HepG2 (cell line): ENCODE results near the gene FNDC10. TPM values are rescaled to one million over a fixed set of nuclear protein-coding genes. Genes with fewer than 3 reads are reported as not detected.
"Not testable (repeated sequence)": the region's sequence is repeated elsewhere in the genome, so short reads cannot be mapped to it uniquely, and the experiment has no call there.

Experiments
- ATAC-seq: fragments of 200-7000 bp; cut with Tn5 transposase; 3 replicates; pipeline ENCODE4 v1.9.1; 2020; ENCODE audit warnings: mild to moderate bottlenecking, moderate library complexity
- BruUV-seq: library from RNA; stranded (reverse); fragments of 400-500 nt; replicated peaks from 2 replicates; lab custom pipeline; 2021; lab: Mats Ljungman, UMichigan
- CTCF ChIA-PET: fragments of 300-600 bp; formaldehyde crosslinking; extraction: SDS; loops from one replicate; lab custom pipeline; 2021; ENCODE audit warnings: low total read pairs, inconsistent platforms, low intra/inter-chr PET ratio; lab: Yijun Ruan, JAX
- POLR2A ChIA-PET: fragments of 350-600 bp; sonication (Branson Sonifier 250); formaldehyde crosslinking; loops from one replicate; lab custom pipeline; 2020; ENCODE audit warnings: antibody characterized with exemption, inconsistent platforms; lab: Yijun Ruan, JAX
- DNase-seq: peaks from one replicate; pipeline ENCODE4 v3.0.0-alpha.2; 2015; ENCODE audit warnings: low spot score
- FAIRE-seq: peaks from 3 replicates; lab custom pipeline; 2011; peaks lifted over from hg19 to GRCh38; lab: Jason Lieb, UNC
- H2AFZ ChIP-seq: one replicate; pipeline ENCODE4 v1.6.1; 2011; ENCODE audit warnings: low read length, inconsistent platforms
- H3K27ac ChIP-seq: fragments of 300-600 bp; 3 replicates; pipeline ENCODE4 v1.8.0; 2011; ENCODE audit warnings: mixed run types, mild to moderate bottlenecking, mixed read lengths, low read length, inconsistent platforms; ENCODE audit not compliant: insufficient read depth; ENCODE audit errors: extremely low read length
- H3K27me3 ChIP-seq, 2 experiments: fragments of 200-600 bp in 1 of 2; 2 replicates in 1 of 2; 3 replicates in 1 of 2; pipeline versions ENCODE4 v1.6.0 to v1.8.0; 2011; ENCODE audit warnings: low read length in 2 of 2, mild to moderate bottlenecking in 2 of 2, moderate library complexity in 2 of 2, inconsistent platforms in 1 of 2; ENCODE audit not compliant: insufficient read depth in 2 of 2, control insufficient read depth in 1 of 2
- H3K36me3 ChIP-seq, 2 experiments: fragments of 200-600 bp in 1 of 2; replicated peaks in 1 of 2; 2 replicates in 1 of 2; 3 replicates in 1 of 2; pipeline versions ENCODE4 v1.5.1 to v1.8.0; 2011; ENCODE audit warnings: low read length in 2 of 2, inconsistent platforms in 1 of 2; ENCODE audit not compliant: insufficient read depth in 2 of 2, control insufficient read depth in 1 of 2
- H3K4me1 ChIP-seq: 2 replicates; pipeline ENCODE4 v1.5.1; 2012; ENCODE audit warnings: low read length, inconsistent platforms; ENCODE audit not compliant: insufficient read depth
- H3K4me2 ChIP-seq: 2 replicates; pipeline ENCODE4 v1.6.0; 2011; ENCODE audit warnings: low read depth, low read length, inconsistent platforms
- H3K4me3 ChIP-seq, 3 experiments: fragments of 200-600 bp in 1 of 3; sonication (generic), shearing (Covaris generic) in 1 of 3; replicated peaks in 1 of 3; 2 replicates each; pipeline ENCODE4 v1.5.1; 2011 to 2016; ENCODE audit warnings: low read length in 3 of 3, inconsistent platforms in 2 of 3, low read depth in 2 of 3, mild to moderate bottlenecking in 2 of 3, control low read depth in 1 of 3, mixed read lengths in 1 of 3; ENCODE audit not compliant: insufficient read depth in 1 of 3
- H3K79me2 ChIP-seq: one replicate; pipeline ENCODE4 v1.6.1; 2011; ENCODE audit warnings: low read length, inconsistent platforms; ENCODE audit not compliant: insufficient read depth
- H3K9ac ChIP-seq: 2 replicates; pipeline ENCODE4 v1.6.0; 2011; ENCODE audit warnings: mild to moderate bottlenecking, low read depth, low read length, inconsistent platforms; ENCODE audit not compliant: insufficient read depth
- H3K9me3 ChIP-seq: 2 replicates; pipeline ENCODE4 v1.5.1; 2012; ENCODE audit warnings: mild to moderate bottlenecking, low read length
- H4K20me1 ChIP-seq: 2 replicates; pipeline ENCODE4 v1.6.0; 2011; ENCODE audit warnings: inconsistent platforms, mild to moderate bottlenecking, low read length, moderate library complexity; ENCODE audit not compliant: insufficient read depth
- ATRX ChIP-seq: sonication (generic); formaldehyde crosslinking; IDR thresholded peaks from 2 replicates; pipeline ENCODE4 v1.4.0; 2020; ENCODE audit warnings: missing genetic modification reagents, borderline replicate concordance
- HOMEZ ChIP-seq: IDR thresholded peaks from 2 replicates; pipeline ENCODE4 v1.6.1; 2016; ENCODE audit warnings: low read depth
- MNT ChIP-seq: fragments of 450-650 bp; IDR thresholded peaks from 2 replicates; pipeline ENCODE4 v1.6.1; 2016
- ZBTB38 ChIP-seq: sonication (generic); formaldehyde crosslinking; IDR thresholded peaks from 2 replicates; pipeline ENCODE4 v1.5.1; 2020; ENCODE audit warnings: mild to moderate bottlenecking, missing genetic modification reagents
- ZNF687 ChIP-seq: sonication (generic); formaldehyde crosslinking; IDR thresholded peaks from 2 replicates; pipeline ENCODE4 v1.5.1; 2020; ENCODE audit warnings: mild to moderate bottlenecking, missing genetic modification reagents, moderate library complexity
- WGBS: methylation state at CpG from one replicate; pipeline ENCODE4 v1.1.6; 2017; ENCODE audit warnings: low lambda C conversion rate; 5-methylcytosine and 5-hydroxymethylcytosine counted together
- in situ Hi-C: cut with HindIII; loops from 2 replicates; pipeline ENCODE4 v1.10.0; 2017; ENCODE audit warnings: low pct_unique_long_range_greater_than_20kb; ENCODE audit not compliant: extremely low pct_ligation_motif_present
- intact Hi-C: fragments of 100-400 bp; cut with micrococcal nuclease; formaldehyde crosslinking; loops from one replicate; pipeline ENCODE4 v1.10.0; 2022; ENCODE audit not compliant: unreplicated experiment
- polyA plus RNA-seq, 8 experiments: library from polyadenylated mRNA; depleted of rRNA in 3 of 8; stranded (reverse) in 7 of 8; unstranded in 1 of 8; fragments of >200 nt; fragmentation: Illumina TruSeq in 4 of 8; extraction: Trizol in 4 of 8; gene quantifications; 2 replicates each; pipeline versions ENCODE4 v1.2.1 to v1.2.3, GENCODE V29; 2011 to 2016; ENCODE audit warnings: low read depth in 4 of 8, missing spikeins in 1 of 8, mixed read lengths in 1 of 8; ENCODE audit not compliant: insufficient read depth in 1 of 8
- total RNA-seq, 5 experiments: library from RNA; depleted of rRNA; stranded (reverse); fragments of >200 nt; fragmentation: Illumina TruSeq; extraction: Trizol; gene quantifications; 2 replicates each; pipeline ENCODE4 v1.2.3, GENCODE V29; 2016; ENCODE audit warnings: low read depth in 1 of 5

Gene FNDC10
- total and polyA plus RNA-seq, 2 of the 13 experiments (the other 11 are each of a cell fraction or from before 2014, with no cell fraction given), result 2.2 to 2.5 TPM

- H3K4me3 ChIP-seq, in situ Hi-C loops, H3K4me2 ChIP-seq, H4K20me1 ChIP-seq, ATAC-seq, H3K36me3 ChIP-seq, FAIRE-seq, POLR2A ChIA-PET, DNase-seq, intact Hi-C loops, CTCF ChIA-PET, H2AFZ ChIP-seq, BruUV-seq, H3K9me3 ChIP-seq, H3K9ac ChIP-seq, H3K79me2 ChIP-seq, H3K27ac ChIP-seq: not testable (repeated sequence)
- Histone ChIP-seq H3K4me1 (peaks cover 22% of the 10 kb centered on the region), H3K27me3 (peaks cover 10 to 33% of the 10 kb centered on the region in 2 experiments; a peak in 4 of 5 replicates)
- WGBS, result 11% methylated on average over 2 of the region's 2 CpGs
Measured at GRCh38 chr1:1595341-1595740, 4.6 kb downstream of the FNDC10 start.

- Histone ChIP-seq H3K27me3 (peaks cover 10 to 32% of the 10 kb centered on the region in 2 experiments; a peak in 4 of 5 replicates), H3K4me1 (peaks cover 20% of the 10 kb centered on the region), H3K9ac (no peak overlapping the region), H3K27ac (no peak overlapping the region), H3K4me3 (no peak overlapping the region), H3K9me3 (no peaks in the 10 kb centered on the region), H4K20me1 (no peaks in the 10 kb centered on the region), H2AFZ (no peak overlapping the region), H3K36me3 (no peaks in the 10 kb centered on the region), H3K4me2 (no peak overlapping the region), H3K79me2 (no peaks in the 10 kb centered on the region)
- peak; percentile 16 for ATAC-seq
- in situ Hi-C loops, result no loop called here
- intact Hi-C loops, result no loop called here
- WGBS, result 43% methylated on average over 7 of the region's 10 CpGs
- DNase-seq, result no peak
- no TSS peak for BruUV-seq
- POLR2A ChIA-PET, result no interaction called here
- CTCF ChIA-PET, result no interaction called here
- FAIRE-seq, result no peak
- no peak for TF ChIP-seq HOMEZ (CRISPR knock-in tag)
- peak; percentile 59 for TF ChIP-seq MNT
- peak; percentile 42 for TF ChIP-seq ZNF687 (CRISPR knock-in tag)
- 0 out of 2 replicates have a peak, but pooled peaks have one; percentile 21 for TF ChIP-seq ZBTB38 (CRISPR knock-in tag)
- no peak for TF ChIP-seq ATRX (CRISPR knock-in tag)
Measured at GRCh38 chr1:1594602-1595260, 5.2 kb downstream of the FNDC10 start.
